HG03135 (cell line): ENCODE data around the gene SEMA6D.
"Not testable (repeated sequence)": the region's sequence is repeated elsewhere in the genome, so short reads cannot be mapped to it uniquely, and the experiment has no call there.

Source experiments
- ATAC-seq: cut with Tn5 transposase; IDR thresholded peaks from one replicate; pipeline ENCODE4 v1.9.1; 2021; ENCODE audit warnings: mild to moderate bottlenecking, moderate library complexity; ENCODE audit not compliant: unreplicated experiment

Gene SEMA6D

DNA sequence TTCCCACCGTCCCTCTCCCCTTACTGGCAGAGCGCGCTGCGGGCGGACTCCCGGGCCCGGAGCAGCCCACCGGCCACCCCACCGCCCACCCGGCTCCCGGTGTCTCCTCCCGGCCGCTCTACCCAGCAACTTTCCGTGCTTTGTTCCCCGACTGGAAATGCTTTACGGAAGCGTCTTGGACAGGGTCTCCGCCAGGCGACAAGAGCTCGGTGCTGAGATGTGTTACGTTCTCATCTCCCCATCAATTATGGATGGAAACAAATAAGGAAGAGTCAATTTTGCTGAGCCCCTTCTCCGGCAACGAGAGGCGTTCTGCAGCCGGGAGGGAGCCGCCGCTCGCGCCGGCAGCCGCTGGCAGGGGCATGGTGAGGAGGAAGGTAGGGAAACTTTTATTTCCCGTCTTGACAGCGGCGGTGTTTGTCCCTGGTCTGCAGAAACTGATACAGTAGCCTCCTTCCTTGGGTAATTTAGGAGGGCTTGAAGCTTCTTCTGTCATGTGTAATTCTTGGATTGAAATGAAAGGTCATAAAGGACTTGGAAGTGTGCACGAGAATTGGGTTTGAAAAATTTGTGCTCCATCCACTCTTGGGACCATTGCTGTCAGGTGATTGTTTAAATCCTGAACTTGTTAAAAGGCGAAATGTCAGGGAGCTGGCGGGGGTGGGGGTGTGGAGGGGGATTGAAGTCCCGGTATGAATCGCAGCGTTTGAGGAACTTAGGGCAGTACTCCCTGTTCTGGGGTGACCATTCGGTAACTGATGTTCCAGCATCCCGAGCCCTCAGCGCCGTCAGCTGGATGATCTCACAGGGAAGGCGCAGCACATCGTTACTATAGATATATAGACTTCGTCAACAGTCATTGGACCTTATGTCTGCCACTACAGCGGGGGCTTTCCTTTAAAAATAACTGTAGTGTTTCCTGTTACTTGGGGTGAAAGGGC, 1.5 kb downstream of the SEMA6D start:
- ATAC-seq, result no peak

DNA sequence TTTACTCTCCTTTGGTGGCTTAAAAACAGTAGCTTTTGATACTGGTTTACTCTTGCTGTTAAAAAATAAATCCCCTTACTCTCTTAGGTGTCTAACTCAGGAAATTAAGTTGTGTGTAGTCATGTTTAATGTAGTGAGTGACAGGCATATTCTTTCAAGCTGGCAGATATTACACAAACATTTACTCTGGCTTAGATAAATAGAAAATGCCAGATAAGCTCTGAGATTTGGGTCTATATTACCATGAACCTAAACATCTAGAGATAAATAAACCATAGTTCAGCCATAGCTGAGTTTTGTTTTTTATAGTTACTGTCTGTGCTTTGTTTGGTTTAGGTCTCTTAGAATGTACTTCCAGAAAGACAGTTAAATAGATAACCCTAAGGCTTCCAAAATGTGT, 2.4 kb downstream of the SEMA6D start:
- ATAC-seq, result no peak

- no peak for ATAC-seq
Observed at GRCh38 chr15:47720555-47720954, 3.2 kb downstream of the SEMA6D start.

DNA sequence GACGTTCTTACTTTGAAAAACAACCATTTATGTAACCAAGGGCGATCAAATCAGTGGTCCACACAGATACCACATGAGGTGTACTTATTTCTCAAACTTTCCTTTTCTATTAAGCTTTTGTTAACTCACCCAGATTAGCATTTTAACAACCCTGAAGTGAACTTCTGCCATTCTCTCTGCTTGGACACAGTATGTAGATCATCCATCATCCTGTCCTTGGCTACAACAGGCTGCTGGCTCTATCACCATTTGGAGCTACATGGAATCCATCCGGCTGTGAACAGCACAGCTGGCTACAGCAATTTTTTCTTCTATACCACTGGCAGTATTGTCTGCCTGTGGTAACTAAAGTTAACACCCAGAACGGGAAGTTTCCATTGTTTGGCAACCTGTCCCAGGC, 4.4 kb downstream of the SEMA6D start:
- no peak for ATAC-seq

- no peak for ATAC-seq
Observed at GRCh38 chr15:47724346-47724745, 7.0 kb downstream of the SEMA6D start.

DNA sequence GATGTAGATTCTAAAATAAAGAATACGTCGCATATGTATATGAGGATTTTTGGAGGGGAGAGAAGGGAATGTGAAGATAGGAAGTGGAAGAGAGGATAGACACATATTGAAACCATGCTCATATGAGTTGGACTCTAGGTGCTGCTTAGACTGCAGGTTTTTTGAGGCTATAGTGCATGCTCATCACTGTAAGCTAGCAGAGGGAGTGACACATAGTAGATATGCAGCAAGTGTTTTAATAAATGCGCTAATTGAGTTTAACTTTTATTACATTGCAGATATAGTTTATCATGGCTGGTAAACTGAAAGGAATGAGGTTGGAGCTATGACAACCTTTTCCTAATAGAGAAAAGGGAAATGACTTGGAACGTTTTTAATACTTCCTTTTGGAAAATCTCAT, 7.7 kb downstream of the SEMA6D start:
- ATAC-seq, result no peak

DNA sequence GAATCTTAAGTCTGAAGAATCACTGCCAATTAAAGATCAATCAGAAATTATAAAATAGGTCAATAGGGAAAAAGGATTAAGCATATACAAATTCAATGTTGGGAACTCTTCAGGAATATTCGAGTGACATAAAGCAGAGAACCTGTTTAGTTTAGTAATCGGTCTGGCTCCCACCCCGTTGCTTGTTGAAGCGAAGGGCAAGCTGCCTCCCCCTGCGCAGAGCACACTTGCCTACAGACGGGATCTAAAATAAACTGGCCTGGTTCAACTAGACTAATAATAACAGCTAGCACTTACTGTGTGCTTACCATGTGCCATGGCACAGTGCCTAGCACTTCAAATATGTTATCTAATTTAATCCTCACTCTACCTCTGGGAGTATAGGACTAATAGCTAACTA, 8.6 kb downstream of the SEMA6D start:
- no peak for ATAC-seq

GRCh38 chr15:47726399-47726823, 9.1 kb downstream of the SEMA6D start:
- ATAC-seq, result no peak

GRCh38 chr15:47727137-47727536, 9.8 kb downstream of the SEMA6D start:
- ATAC-seq, result no peak

DNA sequence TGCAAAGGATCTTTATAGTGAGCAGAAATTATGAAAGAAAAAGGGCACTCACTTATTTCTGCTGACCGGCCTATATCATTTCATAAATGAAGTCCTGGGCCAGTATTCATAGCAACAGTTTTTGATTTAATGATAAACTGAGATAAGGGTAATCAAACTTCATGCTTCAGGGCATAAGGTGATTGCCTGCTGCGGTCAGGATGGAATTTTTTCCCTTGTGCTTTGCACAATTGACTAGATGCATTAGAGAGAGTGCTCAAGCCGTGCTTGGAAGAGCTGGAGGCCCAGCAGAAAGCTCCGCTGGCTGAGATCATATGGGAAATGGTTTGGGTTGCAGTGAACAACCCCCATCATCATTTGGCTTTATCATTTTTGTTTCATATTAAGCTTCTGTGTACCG, 10.4 kb downstream of the SEMA6D start:
- no peak for ATAC-seq

DNA sequence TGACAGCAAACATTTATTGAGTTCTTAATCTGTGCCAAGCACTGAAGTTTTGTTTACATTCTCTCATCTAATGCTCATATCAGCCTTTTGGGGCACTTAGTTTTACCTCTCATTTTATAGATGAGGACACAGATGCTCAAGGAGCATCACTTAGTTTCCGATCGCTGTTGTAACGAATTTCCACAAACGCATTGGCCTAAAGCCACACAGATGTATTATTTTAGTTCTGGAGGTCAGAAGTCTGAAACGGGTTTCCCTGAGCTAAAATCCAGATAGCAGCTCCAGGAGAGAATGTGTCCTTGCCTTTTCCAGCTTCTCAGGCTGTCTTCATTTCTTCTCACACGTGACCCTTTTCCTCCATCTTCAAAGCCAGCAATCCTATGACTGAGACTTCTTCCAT, 11.1 kb downstream of the SEMA6D start:
- no peak for ATAC-seq

DNA sequence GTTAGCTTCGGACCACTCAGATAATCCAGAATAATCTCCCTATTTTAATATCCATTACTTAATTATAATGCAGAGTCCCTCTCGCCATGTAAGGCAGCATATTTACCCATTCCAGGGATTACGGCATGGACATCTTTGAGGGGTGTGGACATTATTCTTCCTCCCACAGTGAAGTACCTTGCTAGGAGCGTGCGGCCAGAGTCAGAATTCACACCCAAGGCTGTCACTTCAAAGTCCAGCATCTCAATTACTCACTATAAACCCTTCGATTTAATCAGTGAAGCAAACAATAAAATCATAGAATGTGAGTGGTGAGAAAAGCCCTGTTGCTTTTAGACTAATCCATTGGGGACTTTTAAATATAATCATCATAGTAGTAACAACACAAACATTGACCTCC, 11.6 kb downstream of the SEMA6D start:
- no peak for ATAC-seq

DNA sequence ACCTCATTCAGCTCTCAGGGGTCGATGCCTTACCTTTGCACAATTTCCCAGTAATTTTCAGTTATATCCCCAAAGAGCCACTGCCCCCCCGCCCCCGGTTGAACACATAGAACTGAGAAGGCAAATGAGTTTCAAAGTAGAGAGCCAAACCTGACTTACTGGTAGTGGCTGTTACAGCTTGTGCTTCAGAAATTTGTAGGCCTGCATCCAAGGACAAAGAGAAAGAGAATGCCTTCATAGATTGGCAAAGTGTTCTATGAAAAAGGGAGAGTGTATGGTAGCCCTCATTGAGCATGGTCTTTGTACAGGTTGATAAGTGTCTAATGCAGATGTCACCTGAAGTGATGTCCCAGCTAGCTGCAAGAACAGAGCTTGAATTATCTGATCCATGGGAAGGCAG, 13.9 kb downstream of the SEMA6D start:
- ATAC-seq, result no peak

DNA sequence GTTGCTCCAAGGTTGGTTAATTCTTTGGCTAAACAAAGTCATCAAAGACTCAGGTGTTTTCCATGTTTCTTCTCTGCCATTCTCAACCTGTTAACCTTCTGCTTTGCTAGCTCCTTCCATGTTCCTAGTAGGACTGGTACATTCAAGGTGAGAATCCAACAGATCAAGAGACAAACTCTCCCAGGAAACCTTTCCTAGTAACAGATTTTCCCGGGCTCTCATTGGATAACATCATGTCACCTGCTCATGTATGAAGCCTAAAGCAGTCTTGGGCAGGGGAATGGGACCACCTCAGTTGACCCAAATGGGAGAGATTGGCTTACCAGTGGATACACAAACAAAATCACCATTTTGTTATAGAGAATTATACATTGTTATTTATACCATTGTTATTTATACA, 14.9 kb downstream of the SEMA6D start:
- ATAC-seq, result no peak

- ATAC-seq, result no peak
Observed at GRCh38 chr15:47733085-47733484, 15.8 kb downstream of the SEMA6D start.

DNA sequence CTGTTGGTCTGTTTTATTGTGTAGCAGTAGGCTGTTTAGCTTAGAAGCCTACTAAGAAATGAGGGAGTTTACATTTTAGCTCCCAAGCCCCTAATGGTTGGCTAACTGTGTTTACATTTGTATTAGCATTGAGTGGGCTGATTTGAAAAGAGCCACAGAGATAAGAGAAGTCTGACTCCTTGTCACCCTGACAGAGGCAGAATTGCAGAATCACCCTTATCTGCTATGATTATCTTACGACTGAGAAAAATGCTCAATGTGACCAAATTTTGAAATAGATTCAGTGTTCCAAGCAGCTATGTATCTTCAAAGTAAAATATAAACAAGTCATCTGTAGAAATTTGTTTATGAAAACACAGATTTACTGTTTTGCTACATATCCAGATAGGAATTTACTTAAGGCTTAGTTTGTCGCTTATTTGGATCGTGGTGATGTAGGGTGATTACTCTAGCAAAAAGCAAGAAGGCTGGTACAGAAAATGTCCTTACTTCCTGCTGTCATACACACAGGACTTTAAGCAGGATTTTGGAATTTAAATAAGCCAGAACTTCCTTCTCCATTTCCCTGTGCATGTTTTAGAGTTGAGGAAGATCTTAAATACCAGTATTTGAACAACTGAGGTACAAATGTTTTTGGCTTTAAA, 19.0 kb downstream of the SEMA6D start:
- ATAC-seq, result no peak

DNA sequence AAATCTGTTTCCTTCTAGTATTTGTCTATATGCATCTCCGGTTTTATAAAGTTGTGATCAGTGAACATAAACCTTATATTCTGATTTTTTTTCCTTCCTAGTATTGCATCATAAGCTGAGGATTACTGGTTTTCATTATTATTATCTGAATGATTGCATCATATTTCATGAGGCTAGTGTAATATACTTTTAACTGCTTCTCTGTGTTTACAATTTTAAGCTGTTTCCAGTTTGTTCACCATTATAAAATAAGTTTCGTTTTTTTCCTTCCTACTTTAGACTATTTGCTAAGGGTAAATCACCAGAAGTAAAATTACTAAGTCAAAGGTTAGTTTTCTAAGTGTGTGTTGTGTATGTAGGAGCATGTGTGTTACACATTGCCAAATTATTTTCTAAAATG, 20.2 kb downstream of the SEMA6D start:
- ATAC-seq, result no peak

GRCh38 chr15:47738144-47738825, 21.0 kb downstream of the SEMA6D start:
- ATAC-seq, result not testable (repeated sequence)

DNA sequence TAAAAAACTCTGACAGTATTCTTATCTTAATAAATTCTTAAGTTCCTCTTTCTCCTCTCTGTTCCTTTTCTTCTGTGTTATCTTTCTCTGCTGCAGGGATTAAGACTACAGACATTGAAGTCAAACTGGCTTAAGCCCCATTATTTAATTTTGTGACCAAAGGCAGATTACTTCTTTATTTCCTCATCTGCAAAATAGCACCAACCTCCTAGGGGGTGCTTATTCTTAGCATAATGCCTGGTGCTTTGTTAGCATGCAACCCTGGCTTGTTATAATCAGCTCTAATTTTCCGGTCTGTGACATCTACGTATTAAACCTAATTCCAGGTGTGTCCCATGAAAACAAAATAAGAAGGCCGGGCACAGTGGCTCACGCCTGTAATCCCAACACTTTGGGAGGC, 23.8 kb downstream of the SEMA6D start:
- no peak for ATAC-seq

- ATAC-seq, result no peak
Observed at GRCh38 chr15:47741907-47742306, 24.6 kb downstream of the SEMA6D start.

- no peak for ATAC-seq
Observed at GRCh38 chr15:47742334-47742733, 25.0 kb downstream of the SEMA6D start.

- no peak for ATAC-seq
Observed at GRCh38 chr15:47742742-47743141, 25.4 kb downstream of the SEMA6D start.
